Spleen (tissue), 7 donors: ENCODE results near the gene FOXO3.

ENCODE experiments used
- CTCF ChIP-seq, 11 experiments: fragments of 200-600 bp in 7 of 11; fragments of 450-650 bp in 4 of 11; sonication (generic) in 4 of 11; IDR thresholded peaks in 8 of 11; conservative IDR thresholded peaks in 3 of 11; 1 replicate in 7 of 11; 2 replicates in 4 of 11; pipeline versions ENCODE4 v1.4.0 to v1.8.0; 2016 to 2021; ENCODE audit warnings: antibody characterized with exemption in 11 of 11, inconsistent platforms in 4 of 11, mild to moderate bottlenecking in 1 of 11
- POLR2A ChIP-seq, 3 donors: fragments of 450-650 bp; IDR thresholded peaks; one replicate each; pipeline ENCODE4 v1.5.1; 2017; ENCODE audit warnings: antibody characterized with exemption in 3 of 3, mild to moderate bottlenecking in 1 of 3
- POLR2AphosphoS5 ChIP-seq, 3 donors: sonication (generic); formaldehyde crosslinking; IDR thresholded peaks; one replicate each; pipeline ENCODE4 v1.5.1; 2017; ENCODE audit warnings: antibody characterized with exemption in 3 of 3
- donor health status: DM: no; HTN: no; CAD: no; lungs with moderate emphysema.
- donor health status: DM: no; HTN: no; CAD: no.
- donor health status: DM: no; HTN: no; CAD: no.

- TF ChIP-seq CTCF (IDR thresholded peaks at IDR 0.05 in 8 of 11, conservative IDR thresholded peaks at IDR 0.05 in 3 of 11) = no peak
- no peak for TF ChIP-seq POLR2A (IDR thresholded peaks at IDR 0.05)
- TF ChIP-seq POLR2AphosphoS5 (IDR thresholded peaks at IDR 0.05) = no peak
Observed at GRCh38 chr6:108556250-108556649, 4.5 kb upstream of the FOXO3 start.
